Activated naive CD4-positive, alpha-beta T cell treated with anti-CD3 and anti-CD28 coated beads, Interleukin-2, amount 50 U/mL, for 16 hours (primary cell): ENCODE measurements around the gene CEACAM18.
A peak's percentile ranks its signal among the peaks of the same experiment; 100 is the strongest.
"Not testable (repeated sequence)": the region's sequence is repeated elsewhere in the genome, so short reads cannot be mapped to it uniquely, and the experiment has no call there.

Experiments
- DNase-seq: peaks from one replicate; pipeline ENCODE4 v3.0.0-alpha.2; 2020

Gene CEACAM18

GRCh38 chr19:51478381-51479234 is at the start of gene CEACAM18:
CEACAM18 (plus strand) TSS chr19:51478539.
- no peak for DNase-seq

GRCh38 chr19:51430221-51430620 is 48.1 kb upstream of the CEACAM18 start:
- no peak for DNase-seq

GRCh38 chr19:51431124-51431523 is 47.2 kb upstream of the CEACAM18 start:
- no peak for DNase-seq

DNA sequence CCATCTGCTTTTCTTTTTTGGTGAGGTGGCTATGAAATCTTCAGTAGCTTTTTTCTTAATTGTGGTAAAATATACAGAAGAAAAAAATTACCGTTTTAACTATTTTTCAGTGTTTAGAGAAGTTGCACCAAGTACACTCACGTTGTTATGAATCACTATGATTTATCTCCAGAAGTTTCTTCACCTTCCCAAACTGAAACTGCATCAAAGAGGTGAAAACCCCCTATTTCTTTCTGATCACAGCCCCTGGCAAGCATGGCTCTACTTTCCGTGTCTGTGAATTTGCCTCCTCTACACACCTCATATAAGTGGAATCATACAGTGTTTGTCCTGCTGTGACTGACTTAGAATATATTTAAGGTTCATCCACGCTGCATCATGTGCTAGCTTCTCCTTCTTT is 45.3 kb upstream of the CEACAM18 start:
- no peak for DNase-seq

DNA sequence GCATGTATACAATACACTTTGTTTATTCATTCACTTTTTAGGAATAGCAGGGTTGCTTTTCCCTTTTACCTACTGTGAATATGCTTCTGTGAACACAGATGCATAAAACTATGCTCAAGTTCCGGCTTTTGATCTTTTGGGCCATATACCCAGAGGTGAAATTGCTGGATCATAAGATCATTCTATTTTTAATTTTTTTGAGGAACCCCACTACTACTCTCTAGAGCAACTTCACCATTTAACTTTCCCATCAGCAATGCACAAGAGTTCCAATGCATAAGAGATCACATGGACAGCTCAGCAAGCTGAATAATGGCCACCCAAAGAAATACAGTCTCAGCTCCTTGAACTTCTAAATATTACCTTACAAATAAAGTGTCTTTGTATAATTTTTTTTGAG is 43.9 kb upstream of the CEACAM18 start:
- no peak for DNase-seq

GRCh38 chr19:51439021-51439465 is 39.3 kb upstream of the CEACAM18 start:
- DNase-seq = no peak

DNA sequence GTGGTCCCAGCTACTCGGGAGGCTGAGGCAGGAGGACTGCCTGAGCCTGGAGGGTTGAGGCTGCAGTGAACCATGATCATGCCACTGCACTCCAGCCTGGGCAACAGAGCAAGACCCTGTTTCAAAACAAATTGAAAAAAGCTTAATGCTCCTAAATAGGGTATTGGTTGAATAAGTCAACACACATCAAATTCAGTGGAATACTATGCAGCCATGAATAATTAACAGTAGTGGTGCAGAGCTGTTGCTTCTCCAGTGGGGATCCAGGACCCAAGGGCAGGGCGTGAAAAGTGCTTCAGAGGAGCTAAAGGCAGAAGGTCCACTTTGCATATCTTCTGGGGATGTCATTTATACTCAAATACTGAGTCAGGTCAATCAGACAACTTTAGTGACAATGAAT is 38.3 kb upstream of the CEACAM18 start:
- DNase-seq = no peak

DNA sequence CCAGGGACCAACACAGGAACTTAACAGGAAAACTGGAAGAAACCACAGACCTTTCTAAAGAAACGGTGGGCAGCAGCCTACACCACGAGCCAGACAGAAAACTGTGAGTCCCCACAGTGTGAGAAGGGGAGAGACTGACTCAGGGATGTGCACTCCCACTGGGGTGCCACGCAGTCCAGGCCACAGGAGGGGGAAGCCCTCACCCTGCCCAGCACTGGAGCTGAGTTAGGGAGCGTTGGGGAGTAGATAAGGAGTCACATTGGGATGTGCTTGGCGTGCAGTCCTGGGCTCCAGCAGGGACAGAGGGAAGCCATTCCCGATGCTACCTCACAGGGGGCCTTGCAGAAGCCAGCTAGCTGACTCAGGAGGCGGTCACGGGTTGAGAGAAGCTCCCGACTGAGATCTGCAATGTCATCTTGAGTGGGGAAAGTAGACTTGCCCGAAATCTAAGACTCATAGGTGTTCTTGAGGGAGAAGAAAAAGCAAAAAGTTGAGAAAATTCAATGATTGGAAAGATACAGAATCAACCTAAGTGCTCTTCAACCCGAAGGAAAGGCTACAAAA is 37.4 kb upstream of the CEACAM18 start:
- DNase-seq = peak; percentile 53

DNA sequence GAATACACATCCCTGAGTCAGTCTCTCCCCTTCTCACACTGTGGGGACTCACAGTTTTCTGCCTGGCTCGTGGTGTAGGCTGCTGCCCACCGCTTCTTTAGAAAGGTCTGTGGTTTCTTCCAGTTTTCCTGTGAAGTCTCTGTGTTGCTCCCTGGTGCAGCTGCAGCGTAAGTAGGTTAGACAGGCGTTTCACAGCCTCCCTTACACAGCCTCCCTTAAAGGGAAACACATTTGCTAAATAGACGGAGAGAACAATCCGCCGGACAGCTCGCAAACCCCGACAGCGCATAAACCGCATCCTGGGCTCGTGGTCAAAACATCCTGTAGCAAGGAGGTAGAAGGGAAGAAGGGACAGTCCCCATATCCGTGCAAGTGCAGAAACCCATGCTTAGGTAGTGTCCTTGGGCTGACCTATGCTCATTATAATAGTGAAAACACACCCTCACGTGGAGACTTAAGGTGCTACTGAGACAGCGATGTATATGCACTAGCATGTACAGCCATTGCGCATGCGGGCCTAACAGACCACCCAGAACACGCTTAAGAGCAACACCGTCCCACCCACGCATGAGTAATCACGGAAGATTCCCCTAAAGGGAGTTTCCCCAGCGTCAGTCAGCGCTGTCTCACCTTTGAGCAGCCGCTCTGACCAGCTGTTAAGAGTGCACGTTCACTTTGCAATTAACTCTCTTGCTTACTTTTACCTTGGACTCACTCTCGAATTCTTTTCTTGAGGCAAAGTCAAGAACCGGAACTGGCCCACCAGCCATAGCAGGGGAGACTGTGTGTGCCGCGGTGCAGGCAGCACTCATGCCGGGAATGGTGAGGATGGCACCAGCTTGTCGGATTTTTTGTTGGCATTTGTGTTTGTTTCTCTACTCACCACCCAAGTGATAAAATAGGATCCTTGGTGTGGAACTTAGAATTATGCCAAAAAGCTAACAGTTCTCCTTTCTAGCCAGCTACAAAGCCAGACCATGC is 36.6 kb upstream of the CEACAM18 start:
- peak; percentile 85 for DNase-seq

- not testable (repeated sequence) for DNase-seq
Measured at GRCh38 chr19:51447510-51447909, 30.8 kb upstream of the CEACAM18 start.

DNA sequence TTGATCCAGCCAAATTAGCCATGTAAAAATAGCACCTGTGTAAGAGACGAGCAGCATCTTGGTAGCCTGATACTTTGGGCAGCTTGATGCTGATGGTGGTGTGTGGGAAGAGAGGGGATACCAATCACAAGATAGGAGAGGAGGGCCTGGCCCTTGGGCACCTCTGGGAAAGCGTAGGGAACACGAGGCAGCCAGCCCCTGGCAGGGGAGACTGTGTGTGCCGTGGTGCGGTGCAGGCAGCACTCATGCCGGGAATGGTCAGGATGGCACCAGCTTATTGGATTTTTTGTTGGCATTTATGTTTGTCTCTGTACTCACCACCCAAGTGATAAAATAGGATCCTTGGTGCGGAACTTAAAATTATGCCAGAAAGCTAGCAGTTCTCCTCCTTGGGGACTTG is 30.3 kb upstream of the CEACAM18 start:
- no peak for DNase-seq

DNA sequence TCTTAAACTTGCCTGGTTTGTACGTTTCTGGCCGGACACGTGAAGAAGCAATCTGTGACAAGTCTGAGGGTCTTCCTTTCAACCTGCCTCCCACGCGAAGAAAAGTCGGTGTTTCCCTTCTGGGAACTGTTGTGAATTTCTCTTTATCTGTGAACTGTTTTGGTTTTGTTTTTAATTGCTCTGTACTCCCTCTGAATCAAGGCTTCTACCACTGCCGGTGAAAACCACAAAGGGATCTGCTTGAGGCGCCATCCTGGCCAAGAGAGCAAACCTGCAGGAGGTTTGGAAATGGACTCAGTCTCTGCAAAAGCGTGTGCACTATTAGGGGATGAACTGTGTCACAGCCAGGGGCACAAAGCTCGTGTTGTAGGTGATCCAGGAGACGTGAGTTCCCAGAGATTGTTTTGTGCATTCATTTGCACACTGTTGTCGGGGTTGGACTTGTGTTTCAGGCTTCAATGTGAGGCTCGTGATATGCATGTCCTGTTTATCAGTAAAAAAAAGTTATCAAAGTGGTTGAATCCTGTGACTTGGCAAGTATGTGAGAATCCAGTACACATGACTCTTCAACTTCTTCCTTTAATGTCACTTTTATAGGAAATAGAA is 29.8 kb upstream of the CEACAM18 start:
- DNase-seq = peak; percentile 28

DNA sequence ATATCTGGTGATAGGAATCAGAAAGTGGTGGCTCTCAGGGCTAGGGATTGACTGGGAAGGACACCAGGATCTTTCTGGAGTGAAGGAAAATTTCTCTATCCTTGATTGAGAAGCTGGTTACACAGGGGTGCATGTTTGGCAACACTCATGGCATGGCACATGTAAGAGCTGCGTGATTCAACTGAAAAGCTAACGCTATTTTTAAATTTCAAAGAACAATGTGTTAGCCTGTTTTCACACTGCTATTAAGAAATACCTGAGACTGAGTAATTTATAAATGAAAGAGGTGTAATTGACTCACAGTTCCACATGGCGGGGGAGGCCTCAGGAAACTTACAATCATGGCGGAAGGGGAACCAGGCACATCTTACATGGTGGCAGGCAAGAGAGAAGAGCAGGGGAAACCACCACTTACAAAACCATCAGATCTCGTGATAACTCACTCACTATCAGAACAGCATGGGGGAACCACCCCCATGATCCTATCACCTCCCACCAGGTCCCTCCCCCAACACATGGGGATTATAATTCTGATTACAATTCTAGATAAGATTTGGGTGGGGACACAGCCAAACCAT is 27.5 kb upstream of the CEACAM18 start:
- peak; percentile 35 for DNase-seq

GRCh38 chr19:51456541-51457290 is 21.6 kb upstream of the CEACAM18 start:
- DNase-seq = no peak

- DNase-seq = no peak
Measured at GRCh38 chr19:51457351-51458013, 20.9 kb upstream of the CEACAM18 start.

- DNase-seq = no peak
Measured at GRCh38 chr19:51458051-51458645, 20.2 kb upstream of the CEACAM18 start, which contains the start of gene SIGLEC8. SIGLEC8 (minus strand) TSS chr19:51458454; CDS start chr19:51458387, 67 bp downstream.

DNA sequence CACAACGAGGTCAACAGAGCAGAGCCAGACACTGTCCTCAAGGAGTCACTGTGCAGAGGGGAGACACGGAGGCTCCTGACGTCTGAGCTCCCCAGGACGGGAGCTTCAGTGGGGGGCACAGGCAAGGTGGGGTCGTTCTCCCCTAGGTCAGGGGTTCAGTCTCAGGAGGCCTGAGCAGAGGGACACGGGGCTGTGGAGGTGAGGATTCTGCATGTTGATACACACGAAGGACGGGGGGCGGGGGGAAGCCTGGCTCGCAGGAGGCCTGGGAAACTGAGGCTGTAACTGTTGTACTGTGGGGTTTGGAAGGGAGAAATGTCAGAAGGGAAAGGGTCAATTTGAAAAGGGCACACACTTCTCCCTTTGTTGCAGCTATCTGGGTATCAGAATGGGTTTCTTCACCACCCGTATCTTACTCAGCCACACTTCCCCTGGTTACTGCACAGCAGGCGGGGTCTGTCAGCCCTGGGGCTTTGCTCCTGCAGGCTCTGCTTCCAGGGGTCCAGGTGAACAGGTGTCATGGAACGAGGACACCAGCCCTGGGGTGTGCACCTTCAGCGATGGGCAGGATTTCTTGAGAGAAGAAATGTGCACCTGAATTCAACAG is 19.3 kb upstream of the CEACAM18 start:
- DNase-seq = no peak

DNA sequence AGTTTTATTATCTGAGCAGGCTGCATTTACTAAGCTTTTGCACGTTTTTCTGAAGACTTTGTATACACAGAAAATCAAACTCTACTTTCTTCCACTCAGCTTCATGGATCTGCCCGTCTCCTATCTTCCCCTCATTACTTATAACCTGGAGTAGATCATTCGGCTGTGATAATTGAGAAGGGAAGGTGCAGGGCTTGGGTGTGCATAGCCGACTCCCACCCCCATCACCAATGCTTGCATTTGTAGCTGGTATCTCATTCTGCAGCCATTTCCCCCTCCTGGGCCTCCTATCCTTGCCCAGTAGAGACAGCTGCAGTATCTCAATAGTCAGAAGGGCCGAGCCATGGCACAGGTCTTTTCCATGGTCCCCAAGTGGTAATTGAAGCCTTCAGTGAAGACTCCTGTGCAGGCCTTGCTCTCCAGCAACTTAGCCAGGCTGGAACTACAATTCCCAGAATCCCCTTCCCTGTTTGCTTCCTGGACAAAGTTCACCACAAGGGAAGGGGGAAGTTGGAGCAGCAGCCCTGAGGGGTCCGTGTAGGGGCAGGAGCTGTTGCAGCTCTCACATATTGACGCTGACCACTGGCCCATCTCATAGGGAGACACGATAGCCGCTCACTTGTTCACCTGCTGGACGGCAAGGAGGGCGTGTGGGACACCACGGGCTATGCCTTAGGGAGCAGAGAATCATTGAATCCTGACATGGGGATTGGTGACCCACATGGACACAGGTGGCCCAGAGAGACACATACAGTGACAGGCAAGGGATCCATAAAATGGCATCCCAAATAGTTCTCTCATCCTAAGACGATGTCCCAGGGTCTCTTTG is 18.0 kb upstream of the CEACAM18 start:
- DNase-seq = no peak

DNA sequence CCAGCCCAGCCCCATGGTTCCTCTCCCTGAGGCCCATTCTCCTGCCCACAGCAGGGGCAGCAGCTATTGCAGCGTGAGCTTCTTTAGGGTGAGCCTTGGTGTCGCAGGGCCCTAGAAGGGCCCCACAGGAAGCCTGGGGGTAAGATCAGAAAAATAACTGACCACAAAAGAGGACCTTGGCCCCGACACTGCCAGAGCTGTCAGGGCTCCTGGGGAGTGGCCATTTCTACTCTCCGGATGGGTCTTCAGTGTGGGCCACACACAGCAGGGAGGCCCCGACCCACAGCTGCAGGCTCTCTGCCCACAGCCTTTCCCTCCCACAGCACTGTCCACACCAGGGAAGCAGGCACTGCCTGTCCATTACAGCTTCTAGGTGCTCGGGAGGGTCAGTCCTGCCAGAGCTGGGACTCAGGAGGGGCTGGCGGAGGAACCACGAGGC is 16.6 kb upstream of the CEACAM18 start:
- no peak for DNase-seq
